Rectal smooth muscle tissue (tissue), 1 donor: ENCODE data around the gene ACAD11.

Experiments used
- H3K27ac ChIP-seq: one replicate; pipeline ENCODE4 v1.7.0; 2013; ENCODE audit warnings: low read depth, low read length, inconsistent platforms
- H3K27me3 ChIP-seq: one replicate; pipeline ENCODE4 v1.7.0; 2013; ENCODE audit warnings: low read length; ENCODE audit not compliant: control insufficient read depth, insufficient read depth
- H3K36me3 ChIP-seq: one replicate; pipeline ENCODE4 v1.7.0; 2013; ENCODE audit warnings: low read length; ENCODE audit not compliant: control insufficient read depth, insufficient read depth
- H3K4me1 ChIP-seq: one replicate; pipeline ENCODE4 v1.7.0; 2013; ENCODE audit warnings: low read length; ENCODE audit not compliant: control insufficient read depth, insufficient read depth
- H3K4me3 ChIP-seq: one replicate; pipeline ENCODE4 v1.7.0; 2013; ENCODE audit warnings: low read length
- H3K9ac ChIP-seq: one replicate; pipeline ENCODE4 v1.7.0; 2013; ENCODE audit warnings: low read length

ACAD11 gene

GRCh38 chr3:132509096-132509495, 150.5 kb downstream of the ACAD11 start:
- H3K9ac ChIP-seq: no peak overlapping the region
- no peak overlapping the region for H3K27ac ChIP-seq
- H3K27me3 ChIP-seq: no peaks in the 10 kb centered on the region
- no peak overlapping the region for H3K4me3 ChIP-seq
- no peaks in the 10 kb centered on the region for H3K4me1 ChIP-seq
- peaks cover 6% of the 10 kb centered on the region for H3K36me3 ChIP-seq
